NB4 (cell line): ENCODE results near the gene DENND4C.

Experiments used
- MYC ChIP-seq: IDR thresholded peaks from 2 replicates; pipeline ENCODE4 v1.6.1; 2011; ENCODE audit warnings: low read depth, low read length
- POLR2A ChIP-seq: IDR thresholded peaks from 2 replicates; pipeline ENCODE4 v1.6.1; 2011; ENCODE audit warnings: mild to moderate bottlenecking; ENCODE audit not compliant: insufficient read length; ENCODE audit errors: extremely low read depth
- TF ChIP-seq, protein P1 (sequence below): IDR thresholded peaks from one replicate; pipeline ENCODE4 v1.5.1; 2012; ENCODE audit warnings: low read depth, low read length

DNA sequence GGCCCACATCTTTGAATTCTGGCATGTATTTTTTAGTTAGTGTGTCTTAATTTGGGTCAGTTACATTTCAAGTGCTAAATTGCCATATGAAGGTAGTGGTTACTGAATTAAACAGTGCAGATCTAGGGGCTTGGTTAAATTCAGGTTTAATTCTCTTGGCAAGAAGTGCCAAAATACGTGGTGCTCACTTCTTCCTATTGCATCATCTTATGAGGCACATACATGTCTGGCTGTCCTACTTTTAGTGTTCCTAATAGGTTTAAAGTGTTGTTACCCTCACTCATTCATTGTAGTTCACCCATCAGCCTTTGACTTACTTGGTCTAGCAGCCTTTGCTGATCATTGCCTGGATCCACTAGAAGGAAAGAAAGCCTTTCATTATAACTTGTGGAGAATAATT is 90.0 kb downstream of the DENND4C start:
- no peak for TF ChIP-seq POLR2A
- TF ChIP-seq, protein P1, sequence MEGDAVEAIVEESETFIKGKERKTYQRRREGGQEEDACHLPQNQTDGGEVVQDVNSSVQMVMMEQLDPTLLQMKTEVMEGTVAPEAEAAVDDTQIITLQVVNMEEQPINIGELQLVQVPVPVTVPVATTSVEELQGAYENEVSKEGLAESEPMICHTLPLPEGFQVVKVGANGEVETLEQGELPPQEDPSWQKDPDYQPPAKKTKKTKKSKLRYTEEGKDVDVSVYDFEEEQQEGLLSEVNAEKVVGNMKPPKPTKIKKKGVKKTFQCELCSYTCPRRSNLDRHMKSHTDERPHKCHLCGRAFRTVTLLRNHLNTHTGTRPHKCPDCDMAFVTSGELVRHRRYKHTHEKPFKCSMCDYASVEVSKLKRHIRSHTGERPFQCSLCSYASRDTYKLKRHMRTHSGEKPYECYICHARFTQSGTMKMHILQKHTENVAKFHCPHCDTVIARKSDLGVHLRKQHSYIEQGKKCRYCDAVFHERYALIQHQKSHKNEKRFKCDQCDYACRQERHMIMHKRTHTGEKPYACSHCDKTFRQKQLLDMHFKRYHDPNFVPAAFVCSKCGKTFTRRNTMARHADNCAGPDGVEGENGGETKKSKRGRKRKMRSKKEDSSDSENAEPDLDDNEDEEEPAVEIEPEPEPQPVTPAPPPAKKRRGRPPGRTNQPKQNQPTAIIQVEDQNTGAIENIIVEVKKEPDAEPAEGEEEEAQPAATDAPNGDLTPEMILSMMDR = no peak
- no peak for TF ChIP-seq MYC
